GM19043 (cell line): ENCODE data around the gene BACH1.
A peak's percentile ranks its signal among the peaks of the same experiment; 100 is the strongest.
"Not testable (repeated sequence)": the region's sequence is repeated elsewhere in the genome, so short reads cannot be mapped to it uniquely, and the experiment has no call there.

Experiments used
- ATAC-seq: cut with Tn5 transposase; IDR thresholded peaks from one replicate; pipeline ENCODE4 v1.9.1; 2021; ENCODE audit warnings: low read depth; ENCODE audit not compliant: unreplicated experiment

BACH1 gene

DNA sequence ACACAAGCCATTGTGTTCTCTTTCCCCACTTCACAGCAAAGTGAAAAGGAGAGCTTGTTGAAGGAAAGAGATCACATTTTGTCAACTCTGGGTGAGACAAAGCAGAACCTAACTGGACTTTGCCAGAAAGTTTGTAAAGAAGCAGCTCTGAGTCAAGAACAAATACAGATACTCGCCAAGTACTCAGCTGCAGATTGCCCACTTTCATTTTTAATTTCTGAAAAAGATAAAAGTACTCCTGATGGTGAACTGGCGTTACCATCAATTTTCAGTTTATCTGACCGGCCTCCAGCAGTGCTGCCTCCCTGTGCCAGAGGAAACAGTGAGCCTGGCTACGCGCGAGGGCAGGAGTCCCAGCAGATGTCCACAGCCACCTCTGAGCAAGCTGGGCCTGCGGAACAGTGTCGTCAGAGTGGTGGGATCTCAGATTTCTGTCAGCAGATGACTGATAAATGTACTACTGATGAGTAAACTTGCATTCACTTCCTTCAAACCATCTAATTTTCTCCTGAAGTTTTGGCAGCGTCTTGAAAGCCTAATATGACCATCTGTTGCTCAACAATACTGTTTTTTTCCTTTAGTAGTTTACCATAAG lies 43.7 kb downstream of the BACH1 start:
- no peak for ATAC-seq

DNA sequence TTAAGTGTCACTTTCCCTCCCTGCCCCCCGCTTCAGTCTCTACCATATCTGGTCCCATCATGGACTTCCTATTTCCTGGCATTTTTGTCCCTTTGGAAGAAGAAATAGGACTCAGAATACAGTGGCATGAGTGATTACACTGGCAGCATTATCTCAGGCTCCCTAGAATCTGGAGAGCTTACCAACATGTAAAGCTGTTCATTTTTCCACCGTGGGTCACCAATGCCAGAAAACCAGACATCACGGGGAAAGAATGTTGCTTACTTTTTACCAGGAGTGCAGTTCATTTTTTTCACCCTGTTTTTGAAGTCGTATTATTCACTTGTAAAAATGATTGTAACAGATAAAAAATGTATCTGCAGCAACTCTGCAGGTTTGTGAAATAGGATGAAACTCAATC lies 44.8 kb downstream of the BACH1 start:
- ATAC-seq: no peak

DNA sequence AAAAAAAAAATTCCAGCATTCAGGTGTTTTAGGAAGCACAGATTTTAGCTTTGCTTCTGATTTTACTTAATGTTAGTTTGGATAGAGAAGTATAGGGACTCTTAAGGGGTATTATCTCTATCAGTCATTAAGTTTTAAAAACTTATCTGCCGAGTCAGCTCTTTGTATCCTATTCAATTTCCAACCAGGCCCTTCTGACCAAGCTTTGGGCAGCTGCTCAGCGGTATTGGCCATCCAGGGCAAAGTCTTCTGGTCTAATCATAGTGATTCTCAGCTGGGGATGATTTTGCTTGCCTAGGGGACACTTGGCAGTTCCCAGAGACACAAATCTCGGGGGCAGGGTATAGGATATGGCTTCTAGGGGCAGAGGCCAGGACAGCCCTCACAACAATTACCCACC lies 47.6 kb downstream of the BACH1 start:
- ATAC-seq: no peak

DNA sequence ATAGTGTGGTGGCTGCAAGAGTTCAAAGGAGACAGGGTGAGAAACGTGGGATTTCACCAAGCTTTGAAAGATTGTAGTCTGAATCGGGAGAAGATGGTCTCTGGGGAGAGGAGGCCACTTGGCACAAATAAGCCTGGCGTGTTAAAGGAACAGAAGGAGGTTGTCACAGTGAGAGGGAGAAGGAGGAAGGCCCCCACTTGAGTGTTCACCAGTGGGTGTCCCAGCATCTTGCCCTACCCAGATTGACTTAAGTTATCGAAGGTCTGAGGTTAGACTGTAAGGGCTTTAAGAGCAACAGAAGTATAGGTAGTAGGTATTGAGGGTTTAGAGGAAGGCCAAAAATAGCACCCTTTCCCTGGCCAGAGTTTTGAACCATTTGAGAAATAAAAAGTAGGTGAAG lies 48.0 kb downstream of the BACH1 start:
- ATAC-seq: no peak

DNA sequence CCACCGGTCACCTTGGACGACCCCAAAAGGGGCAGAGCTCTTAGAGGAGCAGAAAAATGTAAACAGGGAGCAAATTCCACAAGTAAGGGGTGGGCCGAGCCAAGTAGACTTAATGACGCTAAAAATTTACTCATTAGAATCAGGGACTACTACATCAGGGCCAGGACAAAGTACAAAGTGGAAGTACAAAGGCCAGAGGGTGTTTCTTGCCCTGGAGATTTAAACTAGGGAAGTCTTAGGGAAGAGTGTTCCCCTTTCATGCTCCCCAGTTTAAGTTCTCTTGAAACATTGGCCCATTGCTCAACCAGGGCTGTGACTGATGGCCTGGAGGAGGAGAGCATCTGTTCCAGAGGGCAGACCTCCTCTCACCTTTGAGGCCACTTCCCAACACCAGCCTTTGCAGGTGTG lies 48.6 kb downstream of the BACH1 start:
- no peak for ATAC-seq

DNA sequence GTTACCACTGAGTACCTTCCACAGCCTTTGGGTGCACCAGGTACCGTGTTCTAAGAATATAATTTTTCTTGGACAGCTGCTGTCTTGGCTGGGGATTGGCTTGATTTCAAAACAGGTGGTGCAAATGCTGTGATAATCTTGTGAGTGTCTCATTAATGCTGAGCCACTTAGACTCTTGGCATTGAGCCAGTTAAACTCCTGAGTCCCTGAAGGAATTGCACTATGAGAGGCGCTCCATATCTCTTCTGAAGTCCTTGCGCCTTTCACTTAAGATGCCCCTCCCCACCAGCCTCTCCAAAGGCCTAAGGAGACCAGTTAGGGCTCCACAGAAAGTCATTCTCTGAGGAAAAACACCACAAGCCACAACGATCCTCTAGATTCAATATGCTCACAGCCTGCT lies 51.0 kb downstream of the BACH1 start:
- ATAC-seq: no peak

DNA sequence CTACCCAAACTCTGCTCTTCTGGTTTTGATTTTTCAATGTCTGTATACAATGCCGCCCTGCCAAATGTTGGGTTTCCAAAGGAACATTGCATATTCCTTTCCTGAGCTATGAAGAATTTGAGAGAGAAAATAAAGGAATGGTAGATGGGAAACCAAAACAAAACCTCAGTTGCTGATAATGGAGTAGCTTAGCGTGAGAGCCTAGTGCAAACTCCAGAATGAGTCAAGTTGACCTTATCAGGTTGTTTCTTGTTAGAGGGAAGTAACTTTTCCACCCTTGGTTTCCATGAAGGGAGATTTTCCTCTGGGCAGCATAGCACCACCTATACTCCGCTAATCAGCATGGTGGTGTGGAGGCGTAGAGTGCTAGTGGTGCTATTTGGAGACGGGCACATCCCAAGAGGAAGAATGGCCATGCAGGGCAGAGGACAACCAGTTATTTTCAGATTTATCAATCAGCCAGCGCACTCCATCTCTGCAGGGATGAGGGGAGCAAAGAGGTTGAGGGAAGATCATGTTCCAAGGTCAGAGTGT lies 51.6 kb downstream of the BACH1 start:
- ATAC-seq: no peak

DNA sequence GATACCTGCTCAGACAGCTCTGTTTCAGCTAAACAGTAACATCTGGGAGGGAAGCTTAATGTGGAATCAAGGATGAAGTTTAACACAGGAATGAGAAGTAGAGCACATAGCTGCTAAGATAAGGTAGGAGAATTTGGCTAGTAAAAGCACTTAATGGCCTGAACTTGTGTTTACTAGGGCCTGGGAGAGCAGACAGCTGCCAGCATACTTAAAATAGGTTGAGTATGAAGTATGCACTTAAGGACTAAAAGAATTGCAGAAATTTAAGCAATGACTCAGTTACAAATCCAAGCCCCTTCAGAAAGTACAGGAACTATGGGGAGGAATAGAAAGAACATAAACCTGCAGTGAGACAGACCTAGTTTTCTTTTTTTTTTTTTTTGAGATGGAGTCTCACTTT lies 53.0 kb downstream of the BACH1 start:
- ATAC-seq: no peak

DNA sequence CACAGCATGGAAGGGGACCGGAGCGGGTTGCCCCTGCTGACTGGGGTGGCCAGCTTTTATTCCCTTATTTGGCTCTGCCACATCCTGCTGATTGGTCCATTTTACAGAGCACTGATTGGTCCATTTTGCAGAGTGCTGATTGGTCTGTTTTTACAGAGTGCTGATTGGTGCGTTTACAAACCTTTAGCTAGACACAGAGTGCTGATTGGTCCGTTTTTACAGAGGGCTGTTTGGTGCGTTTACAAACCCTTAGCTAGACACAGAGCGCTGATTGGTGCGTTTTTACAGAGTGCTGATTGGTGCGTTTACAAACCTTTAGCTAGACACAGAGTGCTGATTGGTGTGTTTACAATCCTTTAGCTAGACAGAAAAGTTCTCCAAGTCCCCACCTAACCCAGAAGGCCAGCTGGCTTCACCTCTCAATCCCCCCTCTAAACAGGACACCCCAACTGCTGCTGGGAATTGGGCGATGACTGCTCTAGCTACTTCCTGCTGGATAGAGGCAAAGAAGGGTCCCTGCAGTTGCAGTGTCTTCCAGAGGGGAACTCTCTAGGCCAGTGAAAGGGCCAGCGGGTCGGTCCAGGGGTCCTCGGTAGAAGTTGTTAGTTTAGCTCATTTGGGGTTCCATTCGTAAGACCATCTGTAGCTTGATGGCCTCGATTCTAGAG lies 56.5 kb downstream of the BACH1 start:
- ATAC-seq: not testable (repeated sequence)

DNA sequence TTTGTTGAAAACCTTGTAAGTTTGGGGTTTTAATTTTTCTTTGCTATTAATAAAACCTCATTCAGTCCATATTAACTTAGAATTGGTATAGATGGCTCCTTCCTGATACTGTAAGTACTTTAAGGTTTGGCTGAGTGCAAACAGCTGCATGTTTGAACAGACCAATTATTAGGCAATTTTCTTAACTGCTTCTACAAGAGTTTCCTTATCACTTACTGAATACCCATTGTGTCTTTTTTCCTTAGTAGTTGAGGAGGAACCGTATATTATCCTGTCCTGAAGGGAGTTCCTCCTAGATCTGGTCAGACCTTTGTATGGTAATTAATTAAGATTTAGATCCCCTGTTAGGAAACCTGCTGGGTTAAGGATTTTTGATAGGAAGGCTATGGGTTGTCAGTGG lies 57.6 kb downstream of the BACH1 start:
- not testable (repeated sequence) for ATAC-seq

DNA sequence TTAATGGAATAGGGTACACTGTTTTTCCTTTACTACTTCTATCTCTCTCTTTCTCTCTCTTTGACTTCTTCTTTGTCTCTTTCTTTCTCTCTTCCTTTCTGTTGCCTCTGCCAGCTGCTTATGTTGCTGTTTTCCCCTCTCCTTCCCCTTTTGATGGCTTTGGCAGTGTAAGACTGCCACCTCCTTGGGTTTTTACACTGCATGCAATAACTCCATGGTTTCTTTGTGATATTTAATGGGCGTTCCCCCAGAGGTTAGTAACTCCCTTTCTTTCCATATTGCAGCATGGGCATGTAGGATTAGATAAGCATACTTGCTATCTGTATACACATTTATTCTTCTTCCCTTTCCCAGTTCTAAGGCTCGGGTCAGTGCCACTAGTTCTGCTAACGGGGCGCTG lies 58.1 kb downstream of the BACH1 start:
- ATAC-seq: not testable (repeated sequence)

DNA sequence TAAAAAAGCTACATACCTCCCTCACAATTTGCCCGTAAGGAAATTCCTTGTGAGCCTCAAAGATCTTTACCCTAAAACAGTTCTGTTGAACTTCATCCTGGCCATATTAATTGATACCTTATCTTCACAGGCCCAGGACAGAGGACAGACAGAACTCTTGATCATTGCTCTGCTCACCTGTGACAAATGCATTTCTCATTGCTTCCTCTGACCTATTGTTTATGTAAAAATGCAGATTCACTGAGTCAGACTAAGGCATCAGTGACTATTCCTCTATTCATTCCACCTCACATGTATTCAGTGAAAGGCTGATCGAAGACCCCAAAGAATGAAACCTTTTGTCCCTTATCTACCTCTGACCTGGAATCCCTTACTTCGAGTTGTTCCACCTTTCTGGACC lies 61.0 kb downstream of the BACH1 start:
- no peak for ATAC-seq

DNA sequence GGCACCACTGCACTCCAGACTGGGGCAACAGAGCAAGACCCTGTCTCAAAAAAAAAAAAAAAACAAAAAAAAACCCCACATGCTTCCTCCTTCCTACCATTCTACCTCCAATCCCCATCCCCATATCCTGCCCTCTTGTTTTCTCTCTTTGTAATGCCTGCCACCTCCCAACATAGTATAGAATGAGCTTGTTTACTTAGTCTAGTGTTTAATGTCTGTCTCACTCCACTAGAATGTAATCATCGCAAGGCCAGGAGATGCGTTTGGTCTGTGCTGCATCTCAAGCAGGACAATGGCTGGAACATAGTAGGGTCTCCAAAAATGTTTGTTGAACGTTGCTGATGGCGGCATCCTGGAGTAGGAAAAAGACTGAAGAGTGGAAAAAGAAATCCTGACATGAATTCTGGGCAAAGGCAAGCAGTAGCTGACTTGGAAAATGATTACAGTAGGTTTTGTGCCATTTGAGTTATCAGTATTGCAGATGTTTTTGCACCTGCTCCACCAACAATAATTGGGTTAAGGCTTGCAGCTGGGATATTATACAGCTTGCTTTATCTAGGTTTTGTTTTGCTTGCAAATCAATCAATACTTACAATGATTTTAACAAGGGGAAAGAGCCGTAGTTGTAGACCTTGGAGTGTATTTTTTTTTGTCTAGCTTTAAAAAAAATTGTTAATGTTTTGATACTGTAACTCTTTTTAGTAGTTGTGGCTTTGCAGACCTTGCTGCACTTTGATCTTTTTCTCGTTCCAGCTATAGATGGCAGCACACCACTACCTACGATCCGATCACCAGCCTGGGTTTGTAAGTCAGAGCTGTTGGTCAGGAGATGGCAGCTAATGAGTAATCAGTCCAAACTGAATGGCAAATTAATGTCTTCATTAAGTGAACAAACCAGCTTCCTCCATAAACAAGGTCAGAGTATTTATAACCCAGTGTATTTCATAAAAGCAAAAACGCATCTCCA lies 62.4 kb downstream of the BACH1 start:
- no peak for ATAC-seq

DNA sequence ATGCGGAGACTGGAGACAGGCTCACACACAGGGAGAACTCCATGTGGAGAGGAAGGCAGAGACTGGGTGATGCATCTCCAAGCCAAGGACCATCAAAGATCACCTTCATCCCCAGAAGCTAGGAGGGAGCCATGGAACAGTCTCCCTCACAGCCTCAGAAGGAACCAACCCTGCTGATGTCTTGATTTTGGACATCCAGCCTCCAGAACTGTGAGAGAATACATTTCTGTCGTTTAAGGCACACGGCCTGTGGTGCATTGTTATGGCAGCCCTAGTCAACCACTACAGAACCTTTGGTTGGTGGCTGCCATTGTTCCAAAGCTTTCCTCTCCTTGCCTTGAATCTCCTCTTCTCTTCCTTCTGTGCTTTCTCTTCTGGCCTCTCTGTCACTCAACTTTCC lies 64.0 kb downstream of the BACH1 start:
- no peak for ATAC-seq

DNA sequence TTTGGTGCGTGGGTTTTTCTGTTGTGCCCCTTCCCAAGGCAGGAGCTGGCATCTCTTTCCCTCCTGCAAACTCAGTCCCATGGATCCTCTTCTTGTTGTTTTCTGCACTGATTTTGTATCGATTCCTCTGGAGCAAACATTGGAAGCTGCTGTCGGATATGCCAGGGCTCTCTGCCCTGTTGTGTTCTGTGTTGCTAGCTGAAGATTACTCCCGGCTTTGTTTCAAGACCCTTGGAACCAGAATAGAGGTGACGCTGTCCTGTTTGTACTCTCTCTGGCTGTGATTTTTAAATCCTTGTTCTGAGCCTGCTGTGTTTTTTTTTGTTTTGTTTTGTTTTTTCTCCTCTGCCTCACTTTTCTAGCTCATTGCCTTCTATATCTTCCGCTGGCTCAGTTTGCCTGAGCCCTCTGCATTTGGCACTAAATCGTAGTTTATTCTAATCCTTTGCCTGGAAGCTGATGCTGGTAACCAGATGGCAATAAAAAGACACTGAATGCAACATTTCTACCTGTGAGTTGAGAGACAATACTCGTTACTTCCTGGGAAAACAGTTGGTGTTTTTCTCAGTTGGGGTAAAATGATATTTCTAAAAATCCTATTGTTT lies 67.0 kb downstream of the BACH1 start:
- ATAC-seq: no peak

DNA sequence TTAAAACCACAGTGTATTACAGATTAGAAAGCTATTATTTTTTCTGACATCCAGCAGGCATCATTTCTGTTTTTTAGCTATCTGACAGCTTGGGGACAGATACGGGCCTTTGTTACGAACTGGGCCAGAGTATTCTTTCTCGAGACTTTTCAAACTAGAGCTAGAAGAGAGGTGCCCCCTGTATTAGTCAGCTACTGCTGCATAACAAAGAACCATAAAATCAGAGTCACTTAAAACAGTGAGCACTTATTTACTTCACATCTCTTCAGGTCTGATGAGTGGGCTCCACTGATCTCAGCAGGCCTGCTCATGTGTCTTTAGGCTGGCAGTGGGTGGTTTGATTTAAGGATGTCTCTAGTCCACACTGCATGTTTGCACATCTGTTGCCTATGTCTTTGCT lies 67.8 kb downstream of the BACH1 start:
- no peak for ATAC-seq

DNA sequence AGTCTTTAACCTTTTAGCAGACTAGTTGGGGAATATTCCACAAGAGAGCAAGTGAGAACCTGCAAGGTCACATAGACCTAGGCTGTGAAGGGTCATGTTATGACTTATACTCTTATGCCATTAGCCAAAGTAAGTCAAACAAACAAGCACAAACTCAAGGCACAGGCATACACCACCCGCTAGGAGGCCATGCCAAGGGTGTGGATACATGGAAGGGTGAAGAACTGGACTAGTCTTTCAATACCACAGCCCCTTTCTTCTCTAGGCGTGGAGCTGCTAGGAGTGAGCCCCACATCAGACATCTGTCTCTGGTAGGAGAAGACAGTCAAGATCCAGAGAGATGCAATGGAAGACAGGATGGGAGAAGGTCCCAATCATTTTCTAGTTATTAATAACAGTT lies 68.6 kb downstream of the BACH1 start:
- no peak for ATAC-seq

DNA sequence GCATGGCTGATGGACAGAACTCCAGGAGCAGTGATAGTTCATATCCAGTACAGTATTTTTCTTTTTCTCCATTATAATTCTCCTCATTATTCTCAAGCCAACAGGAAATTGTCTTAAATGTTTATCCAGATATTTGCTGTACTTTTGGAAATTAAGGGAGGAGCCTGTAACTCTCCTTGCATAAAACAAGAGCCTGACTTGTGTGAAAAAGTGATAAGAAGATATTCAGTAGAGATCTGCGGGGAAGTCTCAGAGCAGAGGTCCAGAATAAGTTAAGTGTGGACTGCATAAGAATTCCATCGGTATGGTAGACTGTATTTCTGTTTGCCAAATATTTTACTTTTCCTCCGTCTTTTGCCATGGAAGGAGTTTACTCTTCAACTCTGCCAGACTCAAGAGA lies 70.2 kb downstream of the BACH1 start:
- ATAC-seq: no peak

DNA sequence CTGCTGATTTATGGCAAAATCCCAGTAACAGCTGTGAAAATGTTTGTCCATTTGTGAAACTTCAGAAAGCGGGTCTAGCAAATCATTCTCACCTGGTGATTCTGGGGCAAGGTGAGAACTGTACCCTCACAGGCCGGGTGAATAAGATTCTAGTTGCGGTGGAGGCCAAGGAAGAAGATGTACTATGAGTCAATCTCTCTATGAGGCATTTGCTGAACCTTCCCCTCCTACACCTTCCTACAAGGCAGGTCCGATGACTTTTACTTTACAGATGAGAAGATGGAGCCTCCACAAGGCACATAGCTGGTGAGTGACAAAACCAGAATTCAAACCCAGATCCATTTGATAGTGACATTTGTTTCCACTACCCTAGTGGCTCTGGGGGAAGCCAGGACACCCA lies 72.7 kb downstream of the BACH1 start:
- ATAC-seq: no peak

DNA sequence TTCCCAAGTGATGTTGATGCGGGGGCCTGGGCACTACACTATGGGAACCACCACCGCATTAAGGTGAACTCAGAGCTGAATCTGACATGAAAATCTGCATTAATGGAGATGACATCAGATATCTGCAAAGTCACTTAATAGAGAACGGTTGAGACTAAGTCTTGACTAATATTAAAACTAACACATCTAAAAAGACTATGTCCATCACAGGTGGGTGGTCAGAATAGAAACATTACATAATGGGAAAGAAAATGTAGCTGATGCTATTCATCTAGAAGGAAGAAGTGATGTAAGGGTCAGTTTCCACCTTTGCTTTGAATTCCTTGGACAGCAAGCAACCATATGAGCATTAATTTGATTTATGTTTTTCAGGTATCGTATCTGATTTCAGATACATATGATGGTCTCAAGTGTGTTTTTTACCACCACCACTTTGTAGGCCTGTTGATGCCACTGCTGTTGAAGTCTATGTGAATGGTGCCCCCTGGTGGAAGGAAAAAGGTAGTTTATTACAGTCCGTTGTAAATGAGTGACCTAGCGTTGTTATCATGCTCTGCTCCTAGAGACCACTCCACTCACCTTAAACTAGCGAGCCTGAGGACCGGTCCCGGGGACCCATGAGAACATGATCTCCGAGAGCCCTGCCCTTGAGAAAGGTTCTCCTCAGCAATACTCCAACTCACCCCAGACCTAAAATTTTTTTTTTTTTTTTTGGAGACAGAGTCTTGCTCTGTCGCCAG lies 73.5 kb downstream of the BACH1 start:
- ATAC-seq: peak; percentile 72
